RWPE2 (cell line): Measurements from ENCODE around the gene LRP1B.
A peak's percentile ranks its signal among the peaks of the same experiment; 100 is the strongest.

Source experiments
- ATAC-seq: fragments of 200-7000 bp; cut with Tn5 transposase; 3 replicates; pipeline ENCODE4 v1.9.1; 2021; ENCODE audit warnings: low read depth
- DNase-seq: peaks from one replicate; pipeline ENCODE4 v3.0.0-alpha.2; 2020; ENCODE audit warnings: low spot score
- H3K27ac ChIP-seq: fragments of 450-650 bp; 2 replicates; pipeline ENCODE4 v1.5.1; 2017; ENCODE audit warnings: mild to moderate bottlenecking; ENCODE audit not compliant: poor library complexity, severe bottlenecking
- H3K27me3 ChIP-seq: fragments of 250-450 bp; sonication (Bioruptor Pico); 2 replicates; pipeline ENCODE4 v1.5.1; 2021; ENCODE audit warnings: mild to moderate bottlenecking, moderate library complexity; ENCODE audit not compliant: insufficient read depth, poor library complexity, severe bottlenecking
- H3K36me3 ChIP-seq: fragments of 250-450 bp; sonication (Bioruptor Pico); 2 replicates; pipeline ENCODE4 v1.5.1; 2020; ENCODE audit warnings: low read depth, mild to moderate bottlenecking, moderate library complexity
- H3K4me1 ChIP-seq: fragments of 250-450 bp; sonication (Bioruptor Pico); 2 replicates; pipeline ENCODE4 v1.5.1; 2021; ENCODE audit warnings: mild to moderate bottlenecking, moderate library complexity; ENCODE audit not compliant: insufficient read depth, poor library complexity, severe bottlenecking
- H3K4me3 ChIP-seq: fragments of 250-450 bp; sonication (Bioruptor Pico); 2 replicates; pipeline ENCODE4 v1.5.1; 2021; ENCODE audit warnings: mild to moderate bottlenecking, moderate library complexity; ENCODE audit not compliant: severe bottlenecking
- H3K9me3 ChIP-seq: fragments of 250-450 bp; sonication (Bioruptor Pico); 2 replicates; pipeline ENCODE4 v1.5.1; 2021; ENCODE audit warnings: mild to moderate bottlenecking, moderate library complexity; ENCODE audit not compliant: severe bottlenecking
- TF ChIP-seq, protein P1 (sequence below): fragments of 450-650 bp; IDR thresholded peaks from one replicate; pipeline ENCODE4 v1.5.1; 2017; ENCODE audit warnings: mild to moderate bottlenecking, moderate library complexity; ENCODE audit not compliant: poor library complexity, severe bottlenecking

LRP1B gene

DNA sequence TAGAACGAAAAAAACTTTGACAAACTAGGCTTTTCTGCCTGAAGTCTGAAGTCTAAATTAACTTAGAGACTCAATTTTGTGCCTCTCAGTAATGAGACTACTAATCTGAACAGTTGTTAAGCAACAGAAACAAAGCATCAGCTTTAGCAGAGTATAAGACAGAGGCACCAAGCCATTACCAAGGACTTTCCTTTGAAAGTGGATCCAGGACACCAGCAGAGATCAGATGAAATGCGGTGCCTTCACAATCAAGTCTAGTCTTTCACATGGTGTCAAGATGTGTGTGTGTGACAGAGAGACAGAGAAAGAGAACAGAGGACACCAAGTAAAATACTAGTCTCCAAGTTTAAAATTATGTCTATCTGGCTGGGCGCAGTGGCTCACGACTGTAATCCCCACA, 1502.9 kb downstream of the LRP1B start:
- H3K9me3 ChIP-seq: no peaks in the 10 kb centered on the region
- ATAC-seq (no peak), DNase-seq (no peak)
- peaks cover 8% of the 10 kb centered on the region for H3K4me1 ChIP-seq
- H3K27me3 ChIP-seq: no peaks in the 10 kb centered on the region
- H3K36me3 ChIP-seq: no peaks in the 10 kb centered on the region
- TF ChIP-seq, protein P1, sequence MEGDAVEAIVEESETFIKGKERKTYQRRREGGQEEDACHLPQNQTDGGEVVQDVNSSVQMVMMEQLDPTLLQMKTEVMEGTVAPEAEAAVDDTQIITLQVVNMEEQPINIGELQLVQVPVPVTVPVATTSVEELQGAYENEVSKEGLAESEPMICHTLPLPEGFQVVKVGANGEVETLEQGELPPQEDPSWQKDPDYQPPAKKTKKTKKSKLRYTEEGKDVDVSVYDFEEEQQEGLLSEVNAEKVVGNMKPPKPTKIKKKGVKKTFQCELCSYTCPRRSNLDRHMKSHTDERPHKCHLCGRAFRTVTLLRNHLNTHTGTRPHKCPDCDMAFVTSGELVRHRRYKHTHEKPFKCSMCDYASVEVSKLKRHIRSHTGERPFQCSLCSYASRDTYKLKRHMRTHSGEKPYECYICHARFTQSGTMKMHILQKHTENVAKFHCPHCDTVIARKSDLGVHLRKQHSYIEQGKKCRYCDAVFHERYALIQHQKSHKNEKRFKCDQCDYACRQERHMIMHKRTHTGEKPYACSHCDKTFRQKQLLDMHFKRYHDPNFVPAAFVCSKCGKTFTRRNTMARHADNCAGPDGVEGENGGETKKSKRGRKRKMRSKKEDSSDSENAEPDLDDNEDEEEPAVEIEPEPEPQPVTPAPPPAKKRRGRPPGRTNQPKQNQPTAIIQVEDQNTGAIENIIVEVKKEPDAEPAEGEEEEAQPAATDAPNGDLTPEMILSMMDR: no peak
- H3K27ac ChIP-seq: no peak overlapping the region
- H3K4me3 ChIP-seq: no peak overlapping the region

DNA sequence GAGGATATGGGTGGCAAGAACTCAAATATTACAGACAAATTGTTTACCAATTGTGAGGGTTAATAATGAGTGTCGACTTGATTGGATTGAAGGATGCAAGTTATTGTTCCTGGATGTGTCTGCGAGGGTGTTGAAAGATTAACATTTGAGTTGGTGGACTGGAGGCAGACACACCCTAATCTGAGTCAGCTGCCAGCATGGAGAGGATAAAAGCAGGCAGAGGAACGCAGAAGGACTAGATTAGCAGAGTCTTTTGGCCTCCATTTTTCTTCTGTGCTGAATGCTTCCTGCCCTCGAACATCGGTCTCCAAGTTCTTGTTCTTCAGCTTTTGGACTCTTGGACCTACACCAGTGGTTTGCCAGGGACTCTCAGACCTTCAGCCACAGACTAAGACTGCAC, 1503.7 kb downstream of the LRP1B start:
- Histone ChIP-seq H3K4me1 (peaks cover 8% of the 10 kb centered on the region), H3K27me3 (no peaks in the 10 kb centered on the region), H3K36me3 (no peaks in the 10 kb centered on the region), H3K9me3 (no peaks in the 10 kb centered on the region), H3K4me3 (no peak overlapping the region), H3K27ac (no peak overlapping the region)
- DNase-seq (no peak), ATAC-seq (no peak)
- TF ChIP-seq, protein P1: no peak

DNA sequence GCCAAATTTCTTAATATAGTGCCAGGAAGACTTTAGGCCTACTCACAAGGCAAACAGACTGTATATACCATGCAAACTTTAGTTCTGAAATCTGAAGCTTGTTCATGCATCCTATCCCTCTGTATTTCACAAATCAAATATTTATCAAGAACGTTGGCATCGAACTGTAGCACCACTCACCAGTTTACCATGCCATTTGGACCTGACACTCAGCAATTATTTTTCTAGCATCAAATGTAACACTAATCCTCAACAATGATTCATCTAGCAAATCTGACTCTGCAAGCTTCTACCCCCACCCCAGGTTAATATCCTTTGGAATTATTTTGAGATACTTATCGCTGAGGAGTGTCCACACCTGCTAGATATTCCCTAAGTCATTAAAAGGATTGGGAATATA, 1506.6 kb downstream of the LRP1B start:
- Histone ChIP-seq H3K27ac (no peak overlapping the region), H3K27me3 (no peaks in the 10 kb centered on the region), H3K9me3 (no peaks in the 10 kb centered on the region), H3K4me1 (peaks cover 8% of the 10 kb centered on the region), H3K4me3 (no peak overlapping the region), H3K36me3 (no peaks in the 10 kb centered on the region)
- TF ChIP-seq, protein P1: no peak
- ATAC-seq: peak; percentile 94
- no peak for DNase-seq

DNA sequence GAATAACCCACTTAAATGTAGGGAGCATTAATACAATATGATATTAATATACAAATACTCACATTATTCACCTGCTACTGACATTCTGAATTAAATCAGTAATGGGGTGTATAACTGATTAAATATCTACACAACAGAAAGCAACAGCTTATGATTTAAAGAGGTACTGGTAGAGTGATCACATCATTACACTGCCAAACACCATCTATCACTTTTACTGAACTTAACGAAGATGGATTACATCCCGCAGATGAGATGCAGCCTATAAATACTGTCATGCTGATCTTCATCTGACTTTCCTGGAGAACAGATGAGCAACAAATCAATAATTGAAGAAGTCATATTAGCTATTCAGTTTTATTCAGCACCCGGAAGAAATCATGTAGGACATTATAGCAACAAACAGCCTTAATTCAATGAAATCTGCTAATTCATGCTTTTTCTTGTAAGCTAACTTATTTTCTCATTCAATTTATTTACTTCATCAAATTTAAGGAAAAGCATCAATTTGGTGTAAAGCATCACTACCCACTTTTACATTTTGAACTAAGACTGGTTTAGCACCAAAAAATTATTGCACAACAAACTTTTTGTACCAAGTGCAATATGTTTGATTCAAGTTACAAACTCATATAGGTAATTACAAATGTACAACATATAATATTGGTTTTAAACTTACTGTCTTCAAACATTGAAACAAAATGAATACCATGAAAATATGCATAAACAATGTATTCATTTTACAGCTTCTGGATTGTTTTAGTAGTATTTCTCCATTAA, 1509.0 kb downstream of the LRP1B start:
- no peaks in the 10 kb centered on the region for H3K27me3 ChIP-seq
- no peaks in the 10 kb centered on the region for H3K9me3 ChIP-seq
- no peak overlapping the region for H3K27ac ChIP-seq
- DNase-seq (no peak), ATAC-seq (no peak)
- H3K36me3 ChIP-seq: no peaks in the 10 kb centered on the region
- peaks cover 8% of the 10 kb centered on the region for H3K4me1 ChIP-seq
- no peak overlapping the region for H3K4me3 ChIP-seq
- TF ChIP-seq, protein P1: no peak

DNA sequence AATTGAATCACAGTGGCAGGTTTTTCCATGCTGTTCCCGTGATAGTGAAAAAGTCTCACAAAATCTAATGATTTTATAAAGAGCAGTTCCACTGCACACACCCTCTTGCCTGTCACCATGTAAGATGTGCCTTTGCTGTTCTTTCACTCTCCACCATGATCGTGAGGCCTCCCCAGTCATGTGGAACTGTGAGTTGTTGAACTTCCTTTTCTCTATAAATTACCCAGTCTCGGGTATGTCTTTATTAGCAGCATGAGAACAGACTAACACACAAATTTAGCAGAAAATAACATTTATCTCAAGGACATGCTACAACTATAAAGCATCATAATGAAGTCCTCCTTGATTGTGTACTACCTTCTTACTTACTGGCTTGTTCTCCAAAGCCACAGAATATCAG, 1526.0 kb downstream of the LRP1B start:
- H3K4me1 ChIP-seq: no peaks in the 10 kb centered on the region

More for the DNA sequence above, 1526.0 kb downstream of the LRP1B start:
- TF ChIP-seq, protein P1: no peak
- no peak for DNase-seq
- Histone ChIP-seq H3K4me3 (no peak overlapping the region), H3K27me3 (no peaks in the 10 kb centered on the region), H3K27ac (no peak overlapping the region), H3K36me3 (no peaks in the 10 kb centered on the region), H3K9me3 (no peaks in the 10 kb centered on the region)
- no peak for ATAC-seq
